Naive thymus-derived CD4-positive, alpha-beta T cell (primary cell): ENCODE measurements around the gene ZMAT3. TPM values are rescaled to one million over a fixed set of nuclear protein-coding genes. Genes with fewer than 3 reads are reported as not detected.
A peak's percentile ranks its signal among the peaks of the same experiment; 100 is the strongest.

Source experiments
- ATAC-seq: fragments of 150-1000 bp; cut with Tn5 transposase; 2 replicates; pipeline ENCODE4 v1.10.0; 2021; ENCODE audit warnings: mild to moderate bottlenecking, moderate library complexity
- CTCF ChIA-PET: fragments of 350-600 bp; sonication (Branson Sonifier 250); formaldehyde crosslinking; loops from one replicate; lab custom pipeline; 2021; ENCODE audit warnings: antibody characterized with exemption; lab: Charles Lee
- POLR2A ChIA-PET: fragments of 350-600 bp; sonication (Branson Sonifier 250); formaldehyde crosslinking; loops from one replicate; lab custom pipeline; 2021; ENCODE audit warnings: antibody characterized with exemption, inconsistent platforms; lab: Charles Lee
- DNase-seq, 9 donors: peaks; one replicate each; pipeline versions ENCODE4 v3.0.0 to v3.0.0-alpha.2; 2020 to 2022; ENCODE audit warnings: mixed read lengths in 1 of 9
- H3K27ac ChIP-seq: one replicate; pipeline ENCODE4 v1.7.0; 2013; ENCODE audit warnings: mild to moderate bottlenecking, low read depth, low read length, moderate library complexity
- H3K27me3 ChIP-seq, 2 donors: one replicate each; pipeline ENCODE4 v1.7.0; 2013; ENCODE audit warnings: low read length in 2 of 2, mild to moderate bottlenecking in 2 of 2, moderate library complexity in 2 of 2; ENCODE audit not compliant: control insufficient read depth in 2 of 2, insufficient read depth in 2 of 2
- H3K36me3 ChIP-seq, 3 experiments: 1 replicate in 2 of 3; 2 replicates in 1 of 3; pipeline ENCODE4 v1.7.0; 2013; ENCODE audit warnings: low read length in 3 of 3, mild to moderate bottlenecking in 3 of 3, moderate library complexity in 1 of 3; ENCODE audit not compliant: insufficient read depth in 3 of 3, control insufficient read depth in 2 of 3
- H3K4me1 ChIP-seq, 2 donors: one replicate each; pipeline ENCODE4 v1.7.0; 2013; ENCODE audit warnings: low read length in 2 of 2, mild to moderate bottlenecking in 2 of 2, moderate library complexity in 1 of 2; ENCODE audit not compliant: control insufficient read depth in 2 of 2, insufficient read depth in 2 of 2
- H3K4me3 ChIP-seq: 2 replicates; pipeline ENCODE4 v1.7.0; 2013; ENCODE audit warnings: mild to moderate bottlenecking, low read length
- H3K9me3 ChIP-seq, 3 experiments: 1 replicate in 2 of 3; 2 replicates in 1 of 3; pipeline ENCODE4 v1.7.0; 2013; ENCODE audit warnings: low read length in 3 of 3; ENCODE audit not compliant: control insufficient read depth in 2 of 3
- H3K27ac Mint-ChIP-seq, 9 donors: one replicate each; pipeline ENCODE4 v1.8.0; 2020 to 2022; ENCODE audit warnings: mixed read lengths in 9 of 9, mild to moderate bottlenecking in 8 of 9, moderate library complexity in 5 of 9, inconsistent platforms in 2 of 9
- H3K27me3 Mint-ChIP-seq, 5 donors: one replicate each; pipeline ENCODE4 v1.8.0; 2021 to 2022; ENCODE audit warnings: mixed read lengths in 5 of 5, mild to moderate bottlenecking in 1 of 5
- H3K36me3 Mint-ChIP-seq, 5 donors: one replicate each; pipeline ENCODE4 v1.8.0; 2020 to 2022; ENCODE audit warnings: mixed read lengths in 5 of 5, mild to moderate bottlenecking in 3 of 5, inconsistent platforms in 1 of 5
- H3K4me1 Mint-ChIP-seq, 7 donors: one replicate each; pipeline ENCODE4 v1.8.0; 2020 to 2022; ENCODE audit warnings: mixed read lengths in 7 of 7, mild to moderate bottlenecking in 3 of 7, inconsistent platforms in 1 of 7
- H3K4me3 Mint-ChIP-seq, 10 donors: one replicate each; pipeline ENCODE4 v1.8.0; 2020 to 2022; ENCODE audit warnings: mild to moderate bottlenecking in 10 of 10, mixed read lengths in 10 of 10, moderate library complexity in 6 of 10, inconsistent platforms in 2 of 10
- H3K9me3 Mint-ChIP-seq, 11 donors: one replicate each; pipeline ENCODE4 v1.8.0; 2020 to 2022; ENCODE audit warnings: mixed read lengths in 11 of 11, mild to moderate bottlenecking in 4 of 11, inconsistent platforms in 1 of 11, moderate library complexity in 1 of 11
- intact Hi-C, 2 donors: fragments of 100-400 bp; cut with micrococcal nuclease; formaldehyde crosslinking; loops; one replicate each; pipeline ENCODE4 v1.15.1; 2023
- polyA plus RNA-seq, 2 donors: library from polyadenylated mRNA; unstranded; fragments of 300-500 nt; fragmentation: Illumina TruSeq; gene quantifications; one replicate each; pipeline ENCODE4 v1.2.3, GENCODE V29; 2021
- total RNA-seq, 6 experiments: library from RNA in 5 of 6; stranded (reverse) in 5 of 6; gene quantifications; 1 replicate in 5 of 6; 2 replicates in 1 of 6; pipeline ENCODE4 v1.2.3 and lab custom pipeline; 2021 to 2026

Gene ZMAT3
- total and polyA plus RNA-seq, 7 experiments from 2014 or later, result 16.7 to 26.0 (median 21.7) TPM

DNA sequence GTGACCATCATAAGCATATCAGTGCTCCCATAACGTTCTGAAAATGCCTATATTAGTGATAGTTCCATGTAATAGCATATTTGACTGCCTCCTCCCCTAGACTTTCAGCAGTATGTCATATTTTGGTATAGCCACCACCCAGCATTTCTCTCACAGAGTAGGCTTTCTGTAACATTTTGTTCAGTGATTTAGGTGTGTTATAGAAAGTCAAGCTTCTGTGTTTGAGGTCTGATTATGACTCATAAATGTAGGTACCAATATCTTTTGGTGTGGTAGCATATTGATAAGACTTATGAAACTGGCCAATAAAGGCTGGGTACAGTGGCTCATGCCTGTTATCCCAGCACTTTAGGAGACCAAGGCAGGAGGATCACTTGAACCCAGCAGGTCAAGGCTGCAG lies 34.3 kb upstream of the ZMAT3 start:
- ChIA-PET POLR2A (no interaction called here), CTCF (interaction anchor here (0.5 to 4.6 kb wide), 5 partner anchors 22 to 215 kb away, joined by 3 to 32 read pairs (median 7); no protein-coding TSS in a partner anchor)
- intact Hi-C loops, result loop anchor here (1.0 to 2.0 kb wide), 6 partner anchors 41 to 457 kb away; partner anchors contain the start of genes ACTL6A (in 1 of the 2) and MFN1 (in 1 of the 2)
- Histone ChIP-seq H3K27me3 (no peaks in the 10 kb centered on the region), H3K36me3 (no peaks in the 10 kb centered on the region), H3K4me1 (no peaks in the 10 kb centered on the region), H3K9me3 (no peaks in the 10 kb centered on the region), H3K4me3 (no peak overlapping the region), H3K27ac (no peak overlapping the region)
- Mint-ChIP-seq H3K9me3 (peaks cover 0 to 10% (median 3%) of the 10 kb centered on the region in 11 donors), H3K4me1 (peaks cover 0 to 5% (median 3%) of the 10 kb centered on the region in 7 donors), H3K27ac (peak overlapping the region in 1 of 9 donors; percentile 84), H3K4me3 (no peak overlapping the region), H3K27me3 (peaks cover 0 to 12% (median 5%) of the 10 kb centered on the region in 5 donors), H3K36me3 (peaks cover 0 to 7% (median 0%) of the 10 kb centered on the region in 5 donors)
- DNase-seq (no peak), ATAC-seq (no peak)

DNA sequence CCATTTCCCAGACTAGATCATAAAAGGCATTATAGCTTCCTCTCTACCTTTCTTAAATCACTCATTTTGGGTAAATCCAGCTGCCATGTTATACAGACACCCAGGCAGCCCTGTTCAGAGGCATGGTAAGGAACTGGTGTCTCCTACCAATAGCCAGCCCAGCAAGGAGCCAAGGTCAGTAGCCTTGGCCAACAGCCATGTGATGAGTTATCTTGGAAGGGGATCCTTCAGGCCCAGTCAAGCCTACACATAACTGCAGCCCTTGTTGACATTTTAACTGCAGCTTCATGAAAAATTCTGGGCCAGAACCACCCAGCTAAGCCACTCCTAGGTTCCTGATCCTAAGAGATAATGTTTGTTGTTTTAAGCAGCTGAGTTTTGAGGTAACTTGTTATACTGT lies 29.0 kb upstream of the ZMAT3 start:
- Histone ChIP-seq H3K4me1 (no peaks in the 10 kb centered on the region), H3K36me3 (no peaks in the 10 kb centered on the region), H3K9me3 (no peaks in the 10 kb centered on the region), H3K27me3 (no peaks in the 10 kb centered on the region), H3K4me3 (no peak overlapping the region), H3K27ac (no peak overlapping the region)
- H3K27me3 Mint-ChIP-seq, result peaks cover 0 to 17% (median 0%) of the 10 kb centered on the region in 5 donors
- DNase-seq (no peak), ATAC-seq (no peak)
- H3K9me3 Mint-ChIP-seq, result no peaks in the 10 kb centered on the region
- H3K4me3 Mint-ChIP-seq, result no peak overlapping the region
- no peak overlapping the region for H3K27ac Mint-ChIP-seq
- H3K36me3 Mint-ChIP-seq, result no peaks in the 10 kb centered on the region
- ChIA-PET CTCF (interaction anchor here (0.7 to 1.2 kb wide), 2 partner anchors 73 to 171 kb away, joined by 3 to 4 read pairs; no protein-coding TSS in a partner anchor), POLR2A (interaction anchor here (0.8 kb wide), 1 partner anchor 18 kb away, joined by 3 read pairs; no protein-coding TSS in a partner anchor)
- peaks cover 0 to 7% (median 4%) of the 10 kb centered on the region in 7 donors for H3K4me1 Mint-ChIP-seq
- intact Hi-C loops, result no loop called here

DNA sequence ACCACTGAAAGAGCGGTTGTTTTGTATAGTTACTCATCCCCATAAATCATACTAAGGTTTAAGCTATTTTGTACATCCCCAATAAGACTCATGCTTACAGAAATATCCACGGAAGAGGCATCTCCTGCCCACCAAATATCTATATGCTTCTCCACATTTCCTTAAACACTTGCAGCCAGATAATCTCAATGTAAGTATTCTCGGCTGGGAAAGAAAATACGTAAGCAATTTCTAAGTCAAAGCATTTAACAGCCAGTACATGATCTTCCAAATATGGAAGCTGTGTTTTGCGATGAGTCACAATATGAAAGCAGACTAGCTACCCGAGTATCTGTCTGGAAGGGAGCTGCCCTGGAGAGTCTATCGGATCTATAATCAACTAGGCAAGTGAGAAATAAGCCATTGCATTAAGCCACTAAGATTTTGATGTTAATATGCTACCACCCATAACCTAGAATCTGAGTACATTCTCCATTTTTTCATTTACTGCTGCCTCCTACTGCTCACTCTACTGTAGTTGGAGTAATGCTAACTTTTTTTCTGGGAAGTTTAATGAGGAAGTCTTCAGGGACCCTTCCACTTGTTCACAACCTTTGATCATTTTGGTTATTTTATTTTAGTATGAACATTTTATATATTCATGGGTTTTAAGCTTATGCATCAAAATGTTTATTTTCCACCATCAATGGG lies 26.9 kb upstream of the ZMAT3 start:
- Histone ChIP-seq H3K4me3 (no peak overlapping the region), H3K4me1 (no peaks in the 10 kb centered on the region), H3K9me3 (no peaks in the 10 kb centered on the region), H3K27me3 (no peaks in the 10 kb centered on the region), H3K36me3 (no peaks in the 10 kb centered on the region), H3K27ac (no peak overlapping the region)
- Mint-ChIP-seq H3K36me3 (no peaks in the 10 kb centered on the region), H3K4me1 (peaks cover 0 to 4% (median 0%) of the 10 kb centered on the region in 7 donors), H3K4me3 (no peak overlapping the region), H3K9me3 (no peaks in the 10 kb centered on the region), H3K27me3 (peaks cover 0 to 20% (median 0%) of the 10 kb centered on the region in 5 donors), H3K27ac (peak overlapping the region in 1 of 9 donors; percentile 2)
- ATAC-seq (no peak), DNase-seq (no peak)
- POLR2A ChIA-PET, result no interaction called here
- CTCF ChIA-PET, result interaction anchor here (0.7 to 1.4 kb wide), 3 partner anchors 30 to 217 kb away, joined by 3 to 5 read pairs (median 3); no protein-coding TSS in a partner anchor
- intact Hi-C loops, result loop anchor here in 1 of 2 donors (1.0 kb wide), 1 partner anchor 83 kb away; no protein-coding TSS in a partner anchor

DNA sequence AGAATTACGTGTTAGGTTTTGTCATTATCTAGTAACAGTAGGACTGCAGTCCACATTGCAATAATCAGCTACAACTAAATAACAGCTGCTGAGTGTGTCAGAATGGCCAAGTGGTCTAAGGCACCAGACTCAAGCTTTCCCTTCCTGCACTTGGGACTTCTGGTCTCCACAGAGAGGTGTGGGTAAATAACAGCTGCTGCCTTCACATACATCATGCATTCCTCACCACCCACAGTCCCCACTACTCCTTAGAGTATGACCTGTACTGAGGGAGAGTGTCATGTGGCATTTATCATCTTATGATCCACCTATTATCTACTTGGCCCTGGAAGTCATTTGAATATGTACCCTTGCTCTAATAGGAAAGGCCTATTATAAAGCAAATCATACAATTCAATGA lies 22.2 kb upstream of the ZMAT3 start:
- Histone ChIP-seq H3K9me3 (no peaks in the 10 kb centered on the region), H3K4me1 (no peaks in the 10 kb centered on the region), H3K4me3 (no peak overlapping the region), H3K27me3 (no peaks in the 10 kb centered on the region), H3K36me3 (no peaks in the 10 kb centered on the region), H3K27ac (no peak overlapping the region)
- CTCF ChIA-PET, result interaction anchor here (0.9 to 1.5 kb wide), 3 partner anchors 9 to 222 kb away, joined by 3 to 6 read pairs (median 3); no protein-coding TSS in a partner anchor
- DNase-seq (no peak), ATAC-seq (no peak)
- Mint-ChIP-seq H3K4me1 (peaks cover 0 to 20% (median 5%) of the 10 kb centered on the region in 7 donors), H3K27ac (peak overlapping the region in 1 of 9 donors; percentile 3), H3K9me3 (no peaks in the 10 kb centered on the region), H3K4me3 (no peak overlapping the region), H3K27me3 (peaks cover 0 to 32% (median 0%) of the 10 kb centered on the region in 5 donors), H3K36me3 (no peaks in the 10 kb centered on the region)
- POLR2A ChIA-PET, result interaction anchor here (0.7 to 1.1 kb wide), 3 partner anchors 10 to 23 kb away, joined by 3 read pairs; no protein-coding TSS in a partner anchor
- intact Hi-C loops, result no loop called here

DNA sequence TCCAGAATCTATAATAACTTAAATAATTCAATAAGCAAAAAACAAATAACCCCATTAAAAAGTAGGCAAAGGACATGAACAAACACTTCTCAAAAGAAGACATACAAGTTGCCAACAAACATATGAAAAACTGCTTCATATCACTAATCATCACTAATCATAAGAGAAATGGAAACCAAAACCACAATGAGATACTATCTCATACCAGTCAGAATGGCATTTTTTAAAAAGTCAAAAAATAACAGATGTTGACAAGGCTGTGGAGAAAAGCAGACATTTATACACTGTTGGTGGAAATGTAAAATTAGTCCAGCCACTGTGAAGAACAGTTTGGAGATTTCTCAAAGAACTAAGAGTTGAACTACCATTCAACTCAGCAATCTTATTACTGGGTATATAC lies 19.5 kb upstream of the ZMAT3 start:
- no peaks in the 10 kb centered on the region for H3K36me3 ChIP-seq
- Mint-ChIP-seq H3K36me3 (no peaks in the 10 kb centered on the region), H3K4me1 (peaks cover 0 to 16% (median 5%) of the 10 kb centered on the region in 7 donors), H3K4me3 (no peak overlapping the region), H3K27ac (no peak overlapping the region), H3K9me3 (no peaks in the 10 kb centered on the region), H3K27me3 (peaks cover 0 to 18% (median 0%) of the 10 kb centered on the region in 5 donors)
- no peaks in the 10 kb centered on the region for H3K9me3 ChIP-seq
- ChIA-PET POLR2A (interaction anchor here (0.6 kb wide), 1 partner anchor 50 kb away, joined by 3 read pairs; no protein-coding TSS in a partner anchor), CTCF (no interaction called here)
- H3K4me3 ChIP-seq, result no peak overlapping the region
- intact Hi-C loops, result no loop called here
- no peaks in the 10 kb centered on the region for H3K27me3 ChIP-seq
- H3K27ac ChIP-seq, result no peak overlapping the region
- ATAC-seq (no peak), DNase-seq (no peak)
- no peaks in the 10 kb centered on the region for H3K4me1 ChIP-seq

DNA sequence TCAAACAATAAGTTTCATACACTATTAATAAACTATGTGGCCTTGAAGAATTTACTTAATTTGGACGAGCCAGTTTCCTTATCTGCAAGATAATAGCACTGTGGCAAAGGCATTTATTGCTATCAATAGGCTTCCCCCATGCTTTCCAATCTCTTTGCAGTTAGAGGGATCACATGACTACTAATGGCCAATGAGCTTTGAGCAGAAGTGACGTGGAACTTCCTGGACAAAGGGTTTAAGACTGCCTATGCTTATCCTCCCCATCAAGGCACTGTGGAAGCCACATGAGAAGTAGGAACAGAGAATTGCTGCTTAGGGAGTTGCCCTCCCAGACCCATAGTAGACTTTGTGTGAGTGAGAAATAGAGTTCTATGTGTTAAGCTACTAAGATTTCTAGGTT lies 16.7 kb upstream of the ZMAT3 start:
- Histone ChIP-seq H3K9me3 (no peaks in the 10 kb centered on the region), H3K36me3 (no peaks in the 10 kb centered on the region), H3K27ac (no peak overlapping the region), H3K27me3 (no peaks in the 10 kb centered on the region), H3K4me1 (no peaks in the 10 kb centered on the region), H3K4me3 (no peak overlapping the region)
- Mint-ChIP-seq H3K36me3 (no peaks in the 10 kb centered on the region), H3K4me3 (no peak overlapping the region), H3K9me3 (no peaks in the 10 kb centered on the region), H3K27me3 (peaks cover 0 to 11% (median 0%) of the 10 kb centered on the region in 5 donors), H3K27ac (no peak overlapping the region), H3K4me1 (peaks cover 6 to 25% (median 14%) of the 10 kb centered on the region in 7 donors)
- ChIA-PET CTCF (no interaction called here), POLR2A (no interaction called here)
- intact Hi-C loops, result no loop called here
- ATAC-seq (no peak), DNase-seq (no peak)
